Epithelial cell of prostate (primary cell): ENCODE data around the gene RNF152.

Experiments
- DNase-seq: peaks from one replicate; pipeline ENCODE4 v3.0.0-alpha.2; 2011; ENCODE audit warnings: low read depth, low spot score
- H3K27ac ChIP-seq: fragments of 450-650 bp; 2 replicates; pipeline ENCODE4 v1.5.1; 2017; ENCODE audit warnings: mild to moderate bottlenecking

Gene RNF152

DNA sequence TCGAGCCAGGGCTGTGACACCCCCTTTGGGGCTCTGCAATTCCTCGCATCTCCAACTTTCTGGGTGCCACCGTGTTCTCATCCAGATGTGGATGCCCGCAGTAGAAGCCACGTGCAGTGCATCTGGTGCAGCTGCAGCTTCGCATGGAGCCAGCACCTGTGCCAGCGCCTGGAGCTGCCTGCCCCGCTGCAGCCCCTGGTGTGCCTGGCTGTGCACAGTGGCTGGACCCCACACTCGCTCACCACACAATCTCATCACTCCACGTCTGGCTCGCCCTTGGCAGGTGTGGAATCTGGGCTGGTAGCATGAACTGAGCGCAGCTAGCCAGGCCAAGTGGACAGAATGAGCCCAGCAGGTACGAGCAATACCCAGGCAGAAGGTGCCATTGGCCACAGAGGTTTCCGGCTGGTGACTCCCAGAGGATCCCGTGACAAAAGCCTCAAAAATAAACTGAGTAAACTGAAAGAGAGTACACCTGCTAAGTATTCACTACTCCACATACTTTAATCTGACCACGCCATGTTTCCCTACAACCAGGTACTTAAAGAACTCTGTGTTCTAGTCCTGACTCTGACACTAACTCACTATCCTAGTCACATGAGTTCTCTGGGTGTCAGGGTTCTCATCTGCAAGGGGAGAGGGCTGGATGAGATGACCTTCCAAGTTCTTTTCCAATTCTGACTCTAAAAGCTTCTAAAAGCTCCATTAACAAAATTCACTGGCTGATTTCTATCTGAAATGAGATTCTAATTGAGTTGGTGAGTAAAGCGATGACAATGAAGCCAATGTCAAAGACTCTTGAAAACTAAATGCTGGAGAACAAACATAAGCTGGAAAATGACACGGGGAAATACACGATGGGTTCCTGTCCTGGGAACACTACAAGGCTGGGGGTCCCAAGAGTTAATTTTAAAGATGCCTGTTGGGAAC, 37.1 kb downstream of the RNF152 start:
- no peak for DNase-seq
- H3K27ac ChIP-seq = no peak overlapping the region

DNA sequence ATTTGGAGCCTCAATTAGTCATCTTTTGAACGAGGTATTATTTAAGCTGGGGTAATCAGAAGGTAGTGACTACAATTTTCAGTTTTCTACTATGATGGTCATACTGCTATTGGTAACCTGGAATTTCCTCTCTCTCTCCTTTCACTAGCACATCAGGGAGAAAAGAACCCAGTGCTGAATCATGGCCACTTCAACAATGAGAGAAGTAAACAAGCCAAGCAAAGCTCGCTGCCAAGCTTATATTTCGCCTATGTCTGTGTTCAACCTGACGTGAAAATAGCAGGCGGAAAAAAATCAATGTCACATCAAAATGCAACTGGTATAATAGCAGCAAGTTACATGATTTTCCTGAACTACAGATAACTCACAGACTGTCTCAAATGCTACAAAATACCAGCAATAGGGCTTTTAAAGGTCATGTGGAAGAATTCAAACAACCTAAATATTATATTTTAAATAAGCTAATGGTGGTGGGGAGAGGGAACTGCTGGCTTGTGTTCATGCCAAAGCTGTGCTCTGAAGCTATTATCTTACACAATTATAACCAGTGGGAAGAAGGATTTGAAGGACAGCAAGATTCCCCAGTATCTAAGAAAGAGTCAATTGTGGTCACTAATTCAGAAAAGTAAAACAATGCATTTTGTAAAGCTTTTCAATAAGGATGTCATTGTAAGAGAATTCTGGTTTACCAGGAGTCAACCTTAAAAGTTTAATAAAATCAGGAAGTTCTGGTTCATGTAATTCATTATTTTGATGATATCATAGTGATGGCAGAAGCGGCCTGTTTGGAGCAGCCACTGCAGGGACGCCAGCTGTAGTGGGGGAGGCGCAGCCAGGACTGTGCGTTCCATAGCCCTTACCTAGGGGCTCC, 38.0 kb downstream of the RNF152 start:
- DNase-seq = peak; percentile 12
- peak overlapping the region; percentile 63 for H3K27ac ChIP-seq

DNA sequence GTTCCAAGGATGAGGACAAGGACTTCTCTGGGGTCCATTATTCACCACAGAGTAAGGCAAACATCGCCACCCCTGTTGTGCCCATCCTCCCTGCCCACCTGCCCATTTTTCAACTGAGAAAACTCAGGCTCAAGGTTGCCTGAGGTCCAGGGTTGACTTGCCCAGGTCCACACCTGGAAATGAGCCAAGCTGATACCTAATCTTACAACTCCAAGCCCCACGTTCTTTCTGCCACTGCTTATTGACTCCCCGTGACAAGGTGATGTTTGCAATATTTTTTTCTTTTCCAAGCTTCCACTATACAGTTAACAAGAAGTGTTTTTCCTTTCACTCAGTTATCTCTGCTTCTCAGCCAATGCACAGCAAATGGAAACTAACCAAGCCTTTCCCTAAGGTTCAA, 39.0 kb downstream of the RNF152 start:
- DNase-seq = no peak
- H3K27ac ChIP-seq = peak overlapping the region; percentile 63

DNA sequence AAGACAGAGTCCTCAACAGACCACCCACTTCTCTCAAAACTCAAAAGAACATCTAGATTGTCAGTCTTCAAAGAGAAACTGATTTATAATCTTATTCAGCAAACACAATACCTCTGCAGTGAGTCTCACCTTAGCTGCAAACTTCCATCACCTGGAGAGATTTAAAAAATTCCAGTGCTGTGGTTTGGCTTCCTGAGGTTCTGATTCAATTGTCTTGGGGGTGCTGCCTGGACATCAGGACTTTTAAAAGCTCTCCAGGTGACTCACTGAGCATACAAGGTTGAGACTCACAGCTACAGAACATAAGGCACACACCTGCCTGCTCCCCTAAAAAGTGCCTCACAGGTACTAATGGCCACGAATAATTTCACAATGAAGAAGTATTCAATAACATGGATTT, 40.3 kb downstream of the RNF152 start:
- H3K27ac ChIP-seq = peak overlapping the region; percentile 63
- peak; percentile 46 for DNase-seq

DNA sequence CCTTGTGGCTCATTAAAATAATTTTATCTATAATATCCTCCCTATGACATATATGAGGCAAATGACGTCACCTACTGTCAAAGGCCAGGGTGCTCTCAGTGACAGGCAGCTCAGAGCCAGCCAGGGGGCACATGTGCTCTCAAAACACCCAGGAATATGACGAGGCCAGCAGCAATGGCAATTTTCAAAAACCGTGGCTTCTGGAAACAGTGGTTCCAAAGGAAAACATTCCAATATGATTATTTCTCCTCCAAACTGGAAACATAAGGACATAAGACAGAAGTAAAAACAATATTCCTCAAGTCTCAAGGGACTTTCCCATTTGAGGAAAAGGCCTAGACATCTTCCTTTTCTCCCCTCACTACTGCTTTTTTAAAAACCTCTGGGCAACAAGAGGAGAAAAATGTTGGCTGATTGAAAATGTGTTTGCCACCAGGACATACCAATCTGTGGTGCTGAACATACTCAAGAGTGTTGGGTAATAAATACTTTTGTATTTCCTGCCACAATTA, 40.8 kb downstream of the RNF152 start:
- peak overlapping the region; percentile 63 for H3K27ac ChIP-seq
- DNase-seq = no peak

DNA sequence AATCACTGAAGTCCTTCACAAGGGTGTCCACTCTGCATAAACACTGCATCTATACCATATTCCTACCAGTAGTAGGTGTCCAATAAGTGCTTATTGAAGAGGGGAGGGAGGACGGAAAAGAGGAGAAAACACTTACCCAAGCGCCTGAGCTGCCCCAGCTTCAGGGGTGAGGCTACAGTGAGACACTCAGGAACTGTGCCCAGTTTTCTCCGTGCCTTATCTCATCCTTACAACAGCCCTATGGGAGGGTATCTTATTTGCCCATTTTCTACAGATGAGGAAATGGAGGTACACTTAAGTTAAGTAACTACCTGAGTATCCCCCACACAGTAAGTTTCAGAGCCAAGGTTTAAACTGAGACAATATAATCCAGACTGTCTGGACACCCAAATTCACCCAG, 41.5 kb downstream of the RNF152 start:
- DNase-seq = no peak
- H3K27ac ChIP-seq = no peak overlapping the region

DNA sequence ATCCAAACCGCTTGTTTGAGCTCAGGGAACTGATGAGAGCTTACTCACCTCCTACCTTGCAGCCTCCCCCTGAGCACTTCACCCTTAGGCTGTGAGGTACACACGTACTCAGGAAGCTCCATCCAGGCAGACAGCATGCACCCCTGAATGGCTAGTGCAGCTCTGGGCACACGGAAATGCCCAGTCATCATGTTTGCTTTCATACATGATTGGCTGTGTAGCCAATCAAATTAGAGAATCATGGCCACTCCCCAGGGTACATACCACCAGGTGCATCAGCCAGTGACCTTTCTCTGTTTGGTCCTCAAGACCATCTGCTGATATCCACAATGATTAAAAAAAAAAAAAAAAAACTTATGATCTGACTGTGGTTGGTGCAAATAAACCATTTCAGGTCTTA, 42.1 kb downstream of the RNF152 start:
- H3K27ac ChIP-seq = no peak overlapping the region
- DNase-seq = no peak

DNA sequence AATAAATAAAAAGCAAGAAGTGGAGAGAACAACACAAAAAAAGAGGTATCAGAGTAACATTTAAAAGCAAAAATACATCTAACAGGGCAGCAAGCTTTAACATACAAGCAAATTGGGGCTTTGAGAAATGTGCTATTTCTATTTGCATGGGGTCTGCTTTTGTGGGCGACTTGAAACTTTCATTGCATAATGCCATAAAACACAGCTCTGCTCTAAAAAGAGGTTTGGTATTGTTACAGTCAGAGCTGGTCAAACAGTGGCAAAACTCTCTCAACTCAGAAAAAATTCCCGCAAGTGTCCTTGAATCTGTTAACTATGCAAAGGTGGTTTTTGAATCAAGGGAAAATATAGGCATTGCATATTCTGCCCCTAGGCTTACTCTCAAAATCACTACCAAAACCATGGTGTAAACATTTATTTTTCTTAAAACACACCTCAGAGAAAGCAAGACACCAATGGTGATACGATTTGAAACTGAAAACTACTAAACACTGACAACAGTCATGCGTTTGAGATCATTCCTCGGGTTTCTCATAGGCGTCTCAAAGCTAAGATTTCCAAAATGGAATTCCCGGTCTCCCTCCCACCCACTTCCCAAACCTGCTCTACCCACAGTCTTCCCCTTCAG, 45.5 kb downstream of the RNF152 start:
- DNase-seq = no peak
- H3K27ac ChIP-seq = no peak overlapping the region

DNA sequence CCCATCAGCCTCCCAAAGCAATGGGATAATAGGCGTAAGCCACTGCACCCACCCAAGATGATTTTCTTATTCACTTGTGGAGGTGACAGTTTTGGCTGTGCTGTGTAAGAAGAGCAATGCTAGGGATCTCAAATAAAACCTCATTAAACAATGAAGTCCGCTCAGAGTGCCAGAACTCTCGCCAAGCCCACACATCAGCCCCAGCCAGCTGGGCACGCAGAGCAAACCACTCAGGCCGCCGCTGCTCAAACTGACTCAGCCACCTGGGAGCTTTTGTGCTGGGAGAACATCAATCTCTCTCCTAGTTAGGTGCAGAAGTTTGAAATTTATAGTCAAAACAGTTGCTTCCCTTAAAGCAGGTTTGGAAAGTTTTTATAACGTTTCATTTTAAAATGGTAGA, 47.6 kb downstream of the RNF152 start:
- no peak for DNase-seq
- no peak overlapping the region for H3K27ac ChIP-seq

DNA sequence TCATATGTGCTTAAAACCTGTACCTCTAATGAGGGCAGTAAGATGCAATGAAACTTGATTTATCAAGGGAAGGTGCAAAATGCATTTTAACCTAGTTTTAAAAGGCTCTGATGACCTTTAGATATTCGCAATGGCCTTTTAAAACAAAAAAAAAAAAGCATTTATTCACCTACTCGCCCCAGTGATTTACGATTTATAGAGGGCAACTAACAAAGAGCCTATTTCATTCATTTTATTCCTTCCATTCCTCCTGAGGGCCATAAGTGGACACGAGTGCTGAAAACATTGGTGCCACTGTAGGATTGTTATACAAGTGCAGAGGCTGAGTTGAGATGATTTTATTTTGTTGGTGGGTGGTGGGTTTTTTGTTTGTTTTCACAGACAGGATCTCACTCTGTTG, 48.1 kb downstream of the RNF152 start:
- DNase-seq = no peak
- H3K27ac ChIP-seq = no peak overlapping the region

DNA sequence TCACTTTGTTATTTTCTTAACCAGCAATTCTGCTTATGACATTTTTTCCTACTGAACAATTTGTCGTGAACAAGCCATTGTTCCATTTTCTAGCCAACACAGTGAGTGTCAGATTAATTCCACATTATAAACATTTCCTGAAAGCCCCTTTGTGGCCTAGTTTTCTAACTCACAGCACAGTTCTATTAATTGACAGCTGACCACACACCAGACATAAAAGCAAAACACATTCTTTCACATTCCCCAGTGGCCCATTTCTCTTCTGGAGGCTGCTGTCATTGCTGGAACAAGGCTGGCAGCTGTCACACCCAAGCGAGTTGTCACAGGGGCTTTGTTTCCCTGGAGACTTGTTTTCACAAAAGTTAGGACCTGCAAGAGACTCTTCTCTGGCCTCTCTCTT, 50.7 kb downstream of the RNF152 start:
- no peak for DNase-seq
- H3K27ac ChIP-seq = no peak overlapping the region

DNA sequence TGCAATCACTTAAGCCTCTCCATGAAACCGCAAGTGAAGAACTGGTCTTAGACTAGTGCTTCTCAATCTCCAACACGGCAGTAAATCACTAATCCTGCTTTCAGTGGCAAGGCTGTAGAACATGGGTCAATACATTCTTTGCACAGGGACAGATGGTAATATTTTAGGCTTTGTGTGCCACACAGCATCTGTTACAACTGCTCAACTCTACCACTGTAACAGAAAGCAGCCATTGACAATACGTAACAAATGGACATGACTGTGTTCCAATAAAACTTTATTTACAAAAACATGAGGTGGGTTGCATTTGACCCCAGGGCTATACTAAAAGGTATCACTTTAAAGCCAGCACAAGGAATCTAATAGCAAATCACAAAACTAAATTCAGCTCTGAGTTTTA, 51.1 kb downstream of the RNF152 start:
- H3K27ac ChIP-seq = no peak overlapping the region
- no peak for DNase-seq

DNA sequence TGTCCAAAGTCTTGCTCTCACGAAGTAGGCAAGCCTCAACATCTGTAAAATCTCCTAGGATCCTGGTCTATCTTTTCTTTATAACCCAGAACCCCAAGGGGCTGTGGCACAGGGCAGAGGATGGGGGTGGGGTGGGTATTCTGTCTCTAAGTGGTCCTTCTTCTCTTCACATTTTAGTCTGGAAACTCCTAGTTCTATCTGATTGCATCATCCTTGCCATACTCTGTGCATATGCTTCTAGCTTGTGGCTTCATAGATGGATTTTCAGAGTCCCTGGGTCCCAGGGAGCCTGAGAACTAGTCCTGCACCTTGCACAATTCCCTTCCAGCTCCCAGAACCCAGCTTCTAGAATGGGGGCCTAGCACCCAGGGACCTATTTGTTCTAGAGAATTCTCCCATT, 52.5 kb downstream of the RNF152 start:
- no peak for DNase-seq
- H3K27ac ChIP-seq = no peak overlapping the region

DNA sequence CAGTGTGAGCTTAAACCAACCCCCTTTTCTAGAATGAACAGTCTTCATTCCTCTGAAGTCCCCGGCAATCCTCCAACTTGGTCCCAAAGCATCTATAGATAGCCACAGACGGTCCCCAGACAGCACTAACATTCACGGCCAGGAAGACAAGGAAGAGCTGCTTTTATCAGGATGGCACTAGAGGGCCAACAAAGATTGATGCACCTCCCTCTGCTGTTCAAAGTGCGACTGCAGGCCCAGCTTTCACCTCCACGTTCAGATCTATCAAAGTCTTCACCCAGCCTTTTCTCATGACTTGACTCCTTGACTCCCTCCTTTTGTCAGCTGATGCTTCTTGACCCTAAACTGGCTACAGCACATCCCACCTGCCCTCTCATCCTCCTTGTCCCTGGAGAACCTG, 54.3 kb downstream of the RNF152 start:
- no peak overlapping the region for H3K27ac ChIP-seq
- DNase-seq = no peak

DNA sequence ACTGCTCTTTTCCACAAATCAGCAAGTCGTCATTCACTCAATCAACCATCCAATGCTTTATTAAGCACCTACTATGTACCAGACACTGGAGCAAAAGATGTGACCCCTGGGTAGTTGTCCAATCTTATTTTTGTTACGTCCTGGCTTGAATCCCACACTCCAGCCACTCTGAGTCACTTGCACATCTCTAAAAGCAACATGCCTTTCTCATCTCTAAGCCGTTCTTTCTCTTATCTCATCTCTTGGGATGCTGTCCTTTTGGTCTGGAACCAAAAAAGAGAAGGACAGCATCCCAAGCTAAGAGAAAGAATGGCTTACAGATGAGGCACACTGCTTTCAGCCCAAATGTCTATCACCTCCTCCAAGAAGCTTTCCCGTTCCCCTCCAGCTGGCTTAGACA, 58.8 kb downstream of the RNF152 start:
- H3K27ac ChIP-seq = no peak overlapping the region

DNA sequence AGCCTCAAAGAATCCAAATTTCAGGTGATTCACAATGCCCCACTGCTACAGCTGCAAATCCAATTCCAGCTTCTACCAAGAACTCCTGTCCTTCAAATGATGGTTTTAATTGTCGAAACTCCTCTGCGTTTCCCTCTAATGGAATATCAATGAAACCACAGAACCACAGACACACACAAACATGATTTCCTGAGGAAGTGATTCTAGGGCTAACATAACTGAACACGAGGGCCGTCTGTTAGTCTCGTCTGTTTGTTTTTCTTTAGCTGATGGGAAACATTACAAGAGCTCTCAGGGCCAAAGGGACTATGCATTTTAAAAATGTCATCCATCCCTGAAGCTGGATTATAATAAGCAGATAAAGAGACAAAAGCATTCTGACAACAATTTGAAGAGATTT, 59.4 kb downstream of the RNF152 start:
- no peak overlapping the region for H3K27ac ChIP-seq
- DNase-seq = no peak

More for the DNA sequence above, 58.8 kb downstream of the RNF152 start:
- DNase-seq = no peak

DNA sequence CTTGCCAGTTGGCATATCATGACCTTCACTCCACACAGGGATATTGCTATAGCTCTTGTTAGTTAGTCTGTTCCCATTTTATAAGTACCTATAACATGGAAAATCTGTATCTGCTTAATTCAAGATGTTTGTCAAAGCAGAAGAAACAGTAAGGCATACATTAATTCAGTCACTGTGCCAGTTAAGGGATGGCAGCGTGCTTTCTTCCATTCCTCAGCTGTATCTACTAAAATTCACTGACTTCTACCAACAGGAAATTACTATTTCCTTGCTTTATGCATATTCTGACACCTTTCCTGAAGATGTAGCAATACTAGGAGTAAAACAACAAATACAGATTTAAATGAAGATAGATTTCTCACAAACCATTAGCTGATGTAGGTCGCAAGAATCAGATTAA, 59.9 kb downstream of the RNF152 start:
- no peak for DNase-seq
- no peak overlapping the region for H3K27ac ChIP-seq

DNA sequence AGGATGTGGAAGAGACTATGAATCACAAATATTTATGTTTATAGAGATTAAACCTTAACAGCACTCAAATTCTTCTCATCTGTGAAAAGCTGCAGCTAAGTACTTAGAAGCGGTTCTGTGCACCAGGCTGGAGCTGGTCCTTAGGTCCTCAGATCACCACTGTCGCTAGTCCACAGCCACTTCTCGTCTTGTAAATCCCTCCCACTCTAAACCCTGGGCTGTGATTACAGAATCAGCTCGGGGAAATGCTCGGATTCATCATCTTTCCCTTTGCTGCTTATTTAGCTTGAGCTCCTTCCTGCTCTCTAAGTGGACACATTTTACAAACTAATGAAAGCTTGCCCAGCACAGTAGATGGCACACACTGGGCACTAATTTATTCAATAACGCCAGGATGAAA, 61.7 kb downstream of the RNF152 start:
- no peak overlapping the region for H3K27ac ChIP-seq
- no peak for DNase-seq

DNA sequence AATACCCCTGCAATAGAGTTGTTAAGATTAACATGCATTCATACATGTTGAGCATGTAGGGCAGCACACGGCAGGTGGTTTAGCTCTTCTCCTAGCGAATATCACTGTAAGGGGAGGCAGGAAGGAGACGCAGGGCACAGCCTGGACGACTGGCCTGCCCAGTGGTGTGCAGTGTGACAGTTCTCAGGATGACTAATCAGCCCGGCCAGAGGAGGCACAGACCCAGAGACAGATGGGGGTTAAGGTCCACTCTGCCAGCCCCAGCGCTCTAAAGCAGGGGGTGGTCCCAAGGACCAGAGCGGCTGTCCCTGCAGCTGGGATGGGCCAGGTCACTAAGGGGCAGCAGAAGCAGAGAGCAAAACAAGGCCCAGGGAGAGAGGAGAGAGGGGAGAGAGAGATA, 63.7 kb downstream of the RNF152 start:
- no peak overlapping the region for H3K27ac ChIP-seq

DNA sequence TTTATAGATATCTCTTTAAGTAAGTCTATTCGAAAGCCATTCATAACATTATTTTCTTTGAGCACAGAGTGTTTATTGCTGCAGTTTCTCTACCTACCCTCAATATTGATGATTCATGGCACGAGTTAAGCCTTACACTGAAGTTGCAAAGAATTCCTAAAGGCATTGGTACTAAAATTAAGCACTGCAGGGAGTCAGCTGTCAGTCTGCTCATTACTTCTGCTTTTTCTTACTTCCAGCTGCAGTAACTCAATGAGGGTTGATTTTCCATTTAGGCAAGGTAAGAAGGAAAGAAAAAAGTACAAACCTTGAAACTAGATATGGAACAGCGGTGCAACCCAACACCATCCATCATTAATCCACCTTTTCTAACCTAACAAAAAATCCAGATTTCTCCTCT, 65.2 kb downstream of the RNF152 start:
- H3K27ac ChIP-seq = no peak overlapping the region
- no peak for DNase-seq

More for the DNA sequence above, 63.7 kb downstream of the RNF152 start:
- no peak for DNase-seq

DNA sequence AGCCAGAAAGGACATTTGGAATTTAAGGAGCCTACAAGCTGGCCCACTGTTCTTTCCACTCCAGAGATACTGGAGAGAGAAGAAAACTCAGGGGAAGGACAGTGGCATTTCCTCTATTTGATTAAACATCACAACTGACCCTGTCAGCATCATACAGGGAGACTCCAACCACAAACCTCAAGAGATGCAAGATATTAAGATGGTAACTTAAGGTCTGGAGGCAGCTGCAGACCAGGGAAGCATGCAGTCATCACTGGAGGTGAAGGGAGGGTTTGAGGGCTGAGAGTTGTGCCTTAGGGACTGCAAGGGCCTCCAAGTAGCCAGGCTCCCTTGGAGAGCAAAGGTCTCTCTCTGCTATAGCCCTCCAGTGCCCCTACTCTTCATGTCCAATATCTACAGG, 67.4 kb downstream of the RNF152 start:
- DNase-seq = no peak

More for the DNA sequence above, 67.4 kb downstream of the RNF152 start:
- H3K27ac ChIP-seq = no peak overlapping the region
